Measurements from ENCODE around the gene UBAP2. TPM values are rescaled to one million over a fixed set of nuclear protein-coding genes. Genes with fewer than 3 reads are reported as not detected.

The UBAP2 gene
- total RNA-seq, 2 experiments from 2014 or later, result 43.4 to 45.6 TPM

GRCh38 chr9:34037626-34038025 is 11.1 kb downstream of the UBAP2 start:
- ATAC-seq, result no peak
- no peak for DNase-seq
- Mint-ChIP-seq H3K4me3 (no peak overlapping the region), H3K27me3 (no peaks in the 10 kb centered on the region), H3K27ac (no peak overlapping the region), H3K4me1 (ENCODE audit: low read depth) (peaks cover 21% of the 10 kb centered on the region), H3K9me3 (no peaks in the 10 kb centered on the region), H3K36me3 (ENCODE audit: low read depth) (peaks cover 17% of the 10 kb centered on the region)
- ChIA-PET POLR2A (no interaction called here), CTCF (no interaction called here)
- intact Hi-C loops (cut with micrococcal nuclease), result no loop called here
- no peak for TF ChIP-seq CTCF (IDR thresholded peaks at IDR 0.05)

GRCh38 chr9:34036625-34037024 is 12.1 kb downstream of the UBAP2 start:
- intact Hi-C loops (cut with micrococcal nuclease), result no loop called here
- peaks cover 19% of the 10 kb centered on the region for H3K4me1 Mint-ChIP-seq (ENCODE audit: low read depth)
- H3K4me3 Mint-ChIP-seq, result no peak overlapping the region
- H3K36me3 Mint-ChIP-seq (ENCODE audit: low read depth), result peaks cover 23% of the 10 kb centered on the region
- H3K9me3 Mint-ChIP-seq, result no peaks in the 10 kb centered on the region
- no peaks in the 10 kb centered on the region for H3K27me3 Mint-ChIP-seq
- H3K27ac Mint-ChIP-seq, result no peak overlapping the region
- ATAC-seq (no peak), DNase-seq (no peak)
- TF ChIP-seq CTCF (IDR thresholded peaks at IDR 0.05), result no peak
- ChIA-PET POLR2A (no interaction called here), CTCF (no interaction called here)

GRCh38 chr9:34035656-34036055 is 13.0 kb downstream of the UBAP2 start:
- Mint-ChIP-seq H3K36me3 (ENCODE audit: low read depth) (peaks cover 24% of the 10 kb centered on the region), H3K4me3 (no peak overlapping the region), H3K27ac (no peak overlapping the region), H3K27me3 (no peaks in the 10 kb centered on the region), H3K4me1 (ENCODE audit: low read depth) (peaks cover 19% of the 10 kb centered on the region), H3K9me3 (no peaks in the 10 kb centered on the region)
- ChIA-PET CTCF (no interaction called here), POLR2A (no interaction called here)
- no peak for ATAC-seq
- intact Hi-C loops (cut with micrococcal nuclease), result no loop called here
- TF ChIP-seq CTCF (IDR thresholded peaks at IDR 0.05), result no peak
- no peak for DNase-seq

GRCh38 chr9:34034698-34035065 is 14.0 kb downstream of the UBAP2 start:
- intact Hi-C loops (cut with micrococcal nuclease), result no loop called here
- no peak for DNase-seq
- Mint-ChIP-seq H3K36me3 (ENCODE audit: low read depth) (peaks cover 22% of the 10 kb centered on the region), H3K27ac (no peak overlapping the region), H3K4me3 (no peak overlapping the region), H3K4me1 (ENCODE audit: low read depth) (peaks cover 19% of the 10 kb centered on the region), H3K27me3 (no peaks in the 10 kb centered on the region), H3K9me3 (no peaks in the 10 kb centered on the region)
- TF ChIP-seq CTCF (IDR thresholded peaks at IDR 0.05), result no peak
- CTCF ChIA-PET, result no interaction called here
- ATAC-seq, result no peak
- POLR2A ChIA-PET, result no interaction called here

- Mint-ChIP-seq H3K36me3 (ENCODE audit: low read depth) (peaks cover 20% of the 10 kb centered on the region), H3K4me3 (no peak overlapping the region), H3K27ac (no peak overlapping the region), H3K4me1 (ENCODE audit: low read depth) (peaks cover 17% of the 10 kb centered on the region), H3K9me3 (no peaks in the 10 kb centered on the region), H3K27me3 (no peaks in the 10 kb centered on the region)
- ChIA-PET POLR2A (interaction anchor here (1.6 kb wide), 1 partner anchor 16 kb away, joined by 8 read pairs; the partner anchor contains the start of gene UBAP2), CTCF (no interaction called here)
- intact Hi-C loops (cut with micrococcal nuclease), result no loop called here
- DNase-seq, result no peak
- no peak for ATAC-seq
- TF ChIP-seq CTCF (IDR thresholded peaks at IDR 0.05), result no peak
Observed at GRCh38 chr9:34032631-34033030, 16.1 kb downstream of the UBAP2 start.
